K562 (cell line): Measurements from ENCODE around the gene SMAP2. TPM values are rescaled to one million over a fixed set of nuclear protein-coding genes. Genes with fewer than 3 reads are reported as not detected.

Experiments used
- ATAC-seq: fragments of 200-7000 bp; cut with Tn5 transposase; 3 replicates; pipeline ENCODE4 v1.9.1; 2020; ENCODE audit warnings: moderate library complexity
- BruUV-seq: library from RNA; stranded (reverse); fragments of 400-500 nt; replicated peaks from 2 replicates; lab custom pipeline; 2021; lab: Mats Ljungman, UMichigan
- CTCF ChIA-PET: fragments of 300-600 bp; formaldehyde crosslinking; extraction: SDS; loops from one replicate; lab custom pipeline; 2021; ENCODE audit warnings: low intra/inter-chr PET ratio; lab: Yijun Ruan, JAX
- POLR2A ChIA-PET: fragments of 300-600, 350-650 bp; sonication (Branson Sonifier 250); formaldehyde crosslinking; extraction: SDS; loops from one replicate; lab custom pipeline; 2021; ENCODE audit warnings: antibody characterized with exemption, inconsistent platforms; lab: Yijun Ruan, JAX
- DNase-seq, 4 experiments: peaks; one replicate each; pipeline versions ENCODE4 v3.0.0 to v3.0.0-alpha.2; 2011 to 2018; ENCODE audit warnings: low spot score in 3 of 4, mixed read lengths in 3 of 4; ENCODE audit errors: extremely low read depth in 1 of 4
- FAIRE-seq: peaks from 2 replicates; lab custom pipeline; 2011; peaks lifted over from hg19 to GRCh38; lab: Jason Lieb, UNC
- H2AFZ ChIP-seq: 2 replicates; pipeline ENCODE4 v1.6.0; 2011; ENCODE audit warnings: low read depth, low read length, control low read depth, inconsistent platforms
- H3K27ac ChIP-seq: fragments of 200-600 bp; 3 replicates; pipeline ENCODE4 v1.8.0; 2011; ENCODE audit warnings: low read depth, mild to moderate bottlenecking, control low read depth, inconsistent platforms, low read length, moderate library complexity, mixed read lengths; ENCODE audit errors: extremely low read depth
- H3K27me3 ChIP-seq, 2 experiments: fragments of 300-600 bp in 1 of 2; 2 replicates in 1 of 2; 3 replicates in 1 of 2; pipeline versions ENCODE4 v1.6.0 to v1.8.0; 2011; ENCODE audit warnings: inconsistent platforms in 2 of 2, low read length in 2 of 2, mild to moderate bottlenecking in 1 of 2, mixed read lengths in 1 of 2, moderate library complexity in 1 of 2; ENCODE audit not compliant: control insufficient read depth in 2 of 2, insufficient read depth in 2 of 2
- H3K36me3 ChIP-seq: fragments of 300-600 bp; 3 replicates; pipeline ENCODE4 v1.8.0; 2011; ENCODE audit warnings: mild to moderate bottlenecking, low read length, inconsistent platforms; ENCODE audit not compliant: control insufficient read depth, insufficient read depth
- H3K4me1 ChIP-seq, 2 experiments: fragments of 200-600 bp in 1 of 2; replicated peaks in 1 of 2; 2 replicates in 1 of 2; 3 replicates in 1 of 2; pipeline versions ENCODE4 v1.5.1 to v1.8.0; 2011; ENCODE audit warnings: inconsistent platforms in 2 of 2, low read length in 2 of 2, mild to moderate bottlenecking in 1 of 2, mixed read lengths in 1 of 2, moderate library complexity in 1 of 2; ENCODE audit not compliant: control insufficient read depth in 2 of 2, insufficient read depth in 2 of 2
- H3K4me2 ChIP-seq: 2 replicates; pipeline ENCODE4 v1.6.1; 2011; ENCODE audit warnings: low read length, control low read depth, inconsistent platforms, mixed read lengths; ENCODE audit not compliant: insufficient read depth
- H3K4me3 ChIP-seq: fragments of 200-600 bp; sonication (generic), shearing (Covaris generic); 2 replicates; pipeline ENCODE4 v1.5.1; 2016; ENCODE audit warnings: control low read depth, inconsistent platforms
- H3K79me2 ChIP-seq: fragments of 200-600 bp; 3 replicates; pipeline ENCODE4 v1.8.0; 2011; ENCODE audit warnings: low read length, inconsistent platforms; ENCODE audit not compliant: control insufficient read depth, insufficient read depth
- H3K9ac ChIP-seq, 2 experiments: 2 replicates each; pipeline versions ENCODE4 v1.6.0 to v1.6.1; 2011; ENCODE audit warnings: low read depth in 2 of 2, low read length in 2 of 2, control low read depth in 1 of 2, inconsistent platforms in 1 of 2, mild to moderate bottlenecking in 1 of 2, mixed read lengths in 1 of 2; ENCODE audit not compliant: insufficient read depth in 1 of 2
- H3K9me1 ChIP-seq: one replicate; pipeline ENCODE4 v1.6.0; 2011; ENCODE audit warnings: inconsistent platforms, mild to moderate bottlenecking, low read length, moderate library complexity; ENCODE audit not compliant: control insufficient read depth, insufficient read depth
- H3K9me3 ChIP-seq: replicated peaks from 2 replicates; pipeline ENCODE4 v1.5.1; 2011; ENCODE audit warnings: low read depth, low read length, inconsistent platforms; ENCODE audit not compliant: control insufficient read depth, insufficient read depth
- H4K20me1 ChIP-seq: replicated peaks from 2 replicates; pipeline ENCODE4 v1.6.1; 2011; ENCODE audit warnings: low read length, inconsistent platforms, mixed read lengths; ENCODE audit not compliant: control insufficient read depth, insufficient read depth
- CBX3 ChIP-seq, 2 experiments: IDR thresholded peaks; 1 replicate in 1 of 2; 2 replicates in 1 of 2; pipeline ENCODE4 v1.6.1; 2012; ENCODE audit warnings: inconsistent platforms in 2 of 2, low read length in 2 of 2, borderline replicate concordance in 1 of 2, control low read depth in 1 of 2
- CBX8 ChIP-seq: fragments of 200-600 bp; sonication (generic); IDR thresholded peaks from 2 replicates; pipeline ENCODE4 v1.6.1; 2012; ENCODE audit warnings: borderline replicate concordance, mixed run types, low read depth, mild to moderate bottlenecking, moderate library complexity, mixed read lengths, low read length, control low read depth, inconsistent platforms; ENCODE audit not compliant: poor library complexity, severe bottlenecking; ENCODE audit errors: extremely low read depth
- COPS2 ChIP-seq: fragments of 450-650 bp; conservative IDR thresholded peaks from 2 replicates; pipeline ENCODE4 v1.6.1; 2016; ENCODE audit warnings: mild to moderate bottlenecking, moderate library complexity
- CSDE1 ChIP-seq, 2 experiments: fragments of 450-650 bp; IDR thresholded peaks; 2 replicates each; pipeline ENCODE4 v1.6.1; 2016; ENCODE audit warnings: mild to moderate bottlenecking in 1 of 2
- ESRRB ChIP-seq: fragments of 250-450 bp; sonication (Bioruptor Pico); IDR thresholded peaks from 2 replicates; pipeline ENCODE4 v1.5.0; 2020; ENCODE audit warnings: mild to moderate bottlenecking, moderate library complexity, borderline replicate concordance
- EWSR1 ChIP-seq: fragments of 450-650 bp; IDR thresholded peaks from 2 replicates; pipeline ENCODE4 v1.6.1; 2018; ENCODE audit warnings: borderline replicate concordance, mild to moderate bottlenecking, low read depth, moderate library complexity; ENCODE audit not compliant: partially characterized antibody
- HCFC1 ChIP-seq: IDR thresholded peaks from 2 replicates; pipeline ENCODE4 v1.6.1; 2012; ENCODE audit warnings: low read depth, low read length, improper control_type of control experiment
- HDGF ChIP-seq: fragments of 450-650 bp; IDR thresholded peaks from 2 replicates; pipeline ENCODE4 v1.6.1; 2016
- HMG20B ChIP-seq: fragments of 250-450 bp; sonication (Bioruptor Pico); IDR thresholded peaks from 2 replicates; pipeline ENCODE4 v1.5.0; 2021; ENCODE audit warnings: mild to moderate bottlenecking
- MXI1 ChIP-seq: IDR thresholded peaks from 2 replicates; pipeline ENCODE4 v1.6.1; 2011; ENCODE audit warnings: low read depth, mild to moderate bottlenecking, improper control_type of control experiment, low read length
- POU5F1 ChIP-seq: fragments of 150-350 bp; IDR thresholded peaks from 2 replicates; pipeline ENCODE4 v1.6.1; 2014; ENCODE audit warnings: borderline replicate concordance, low read length, low read depth, mild to moderate bottlenecking; ENCODE audit not compliant: partially characterized antibody
- PPARD ChIP-seq: fragments of 250-450 bp; sonication (Bioruptor Pico); IDR thresholded peaks from 2 replicates; pipeline ENCODE4 v1.8.0; 2022; ENCODE audit warnings: inconsistent platforms, mild to moderate bottlenecking, moderate library complexity
- SMAD2 ChIP-seq: fragments of 150-350 bp; IDR thresholded peaks from 2 replicates; pipeline ENCODE4 v1.6.1; 2014; ENCODE audit warnings: low read depth, mild to moderate bottlenecking, low read length
- TBP ChIP-seq: optimal IDR thresholded peaks from 2 replicates; pipeline ENCODE3; 2011; ENCODE audit warnings: low read depth, low read length, improper control_type of control experiment
- WGBS: fragments of 100-300 bp; shearing (Covaris generic); methylation state at CpG from one replicate; pipeline ENCODE4 v1.1.6; 2016; ENCODE audit warnings: low coverage, mixed read lengths; ENCODE audit not compliant: insufficient coverage; ENCODE audit errors: missing lambda C conversion rate; 5-methylcytosine and 5-hydroxymethylcytosine counted together
- in situ Hi-C: fragments of 300-500 bp; cut with MboI; formaldehyde crosslinking; loops from 4 replicates; pipeline ENCODE4 v1.15.0; 2018; ENCODE audit warnings: inconsistent platforms, mixed read lengths
- intact Hi-C: fragments of 100-400 bp; cut with micrococcal nuclease; formaldehyde crosslinking; loops from 2 replicates; pipeline ENCODE4 v1.14.2; 2022
- polyA plus RNA-seq, 8 experiments: library from polyadenylated mRNA; depleted of rRNA in 4 of 8; stranded (reverse) in 5 of 8; unstranded in 3 of 8; fragments of >200 nt; fragmentation: Nextera tagmentation in 2 of 8; fragmentation: Illumina TruSeq in 1 of 8; extraction: Ambion mirVana in 2 of 8; extraction: Trizol in 1 of 8; gene quantifications; 2 replicates each; pipeline versions ENCODE4 v1.2.1 to v1.2.3, GENCODE V29; 2011 to 2014; ENCODE audit warnings: inconsistent platforms in 1 of 8, missing spikeins in 1 of 8
- total RNA-seq, 7 experiments: library from RNA; depleted of rRNA in 6 of 7; stranded (reverse); fragments of >200 nt in 6 of 7; fragmentation: Illumina TruSeq in 2 of 7; extraction: Trizol in 2 of 7; gene quantifications; 2 replicates each; pipeline versions ENCODE4 v1.2.1 to v1.2.3, GENCODE V29; 2011 to 2021; ENCODE audit warnings: low replicate concordance in 1 of 7
- TF ChIP-seq, protein P1 (sequence below), 3 experiments: IDR thresholded peaks in 2 of 3; conservative IDR thresholded peaks in 1 of 3; 2 replicates each; pipeline ENCODE4 v1.5.1; 2011 to 2012; ENCODE audit warnings: low read length in 3 of 3, mild to moderate bottlenecking in 3 of 3, control low read depth in 2 of 3, improper control_type of control experiment in 1 of 3, inconsistent platforms in 1 of 3, low read depth in 1 of 3, mixed read lengths in 1 of 3, moderate library complexity in 1 of 3; ENCODE audit not compliant: insufficient read depth in 2 of 3
- TF ChIP-seq, protein P2 (sequence below): sonication (generic); formaldehyde crosslinking; IDR thresholded peaks from 2 replicates; pipeline ENCODE4 v1.8.0; 2022; ENCODE audit warnings: mild to moderate bottlenecking, missing genetic modification reagents
- TF ChIP-seq, protein P3 (sequence below): fragments of 250-450 bp; sonication (Bioruptor Pico); IDR thresholded peaks from 2 replicates; pipeline ENCODE4 v1.5.1; 2021; ENCODE audit warnings: mild to moderate bottlenecking

The SMAP2 gene
- total and polyA plus RNA-seq, 9 of the 15 experiments (the other 6 are each of a cell fraction or from before 2014, with no cell fraction given), result 38.7 to 212 (median 94.1) TPM

DNA sequence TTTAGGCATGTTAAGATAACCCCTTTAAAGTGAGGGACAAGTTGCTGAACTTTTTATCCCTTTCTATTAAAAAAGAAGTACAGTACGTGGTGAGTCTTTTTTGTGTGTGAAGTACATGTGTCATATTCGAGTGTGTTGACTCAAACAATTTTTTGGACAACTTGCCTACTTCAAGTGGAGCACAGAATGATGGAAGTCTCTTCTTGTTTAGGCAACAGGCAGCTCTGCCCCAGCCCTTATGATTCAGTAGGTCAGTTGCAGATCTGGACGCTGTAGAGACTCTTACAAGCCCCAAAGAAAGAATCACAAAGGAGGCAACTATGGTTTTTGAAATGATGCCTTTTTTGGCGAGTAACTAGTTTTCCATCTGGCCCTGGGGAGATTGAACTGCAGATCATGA is 62.3 kb downstream of the SMAP2 start:
- Histone ChIP-seq H3K27me3 (no peaks in the 10 kb centered on the region), H3K4me3 (no peak overlapping the region), H3K27ac (no peak overlapping the region), H3K4me2 (no peak overlapping the region), H3K9me3 (no peaks in the 10 kb centered on the region), H3K9me1 (no peaks in the 10 kb centered on the region), H4K20me1 (no peaks in the 10 kb centered on the region), H3K36me3 (no peaks in the 10 kb centered on the region), H2AFZ (no peak overlapping the region), H3K9ac (no peak overlapping the region), H3K4me1 (no peaks in the 10 kb centered on the region; a peak in 1 of 5 replicates), H3K79me2 (no peaks in the 10 kb centered on the region)
- in situ Hi-C loops (no loop called here), intact Hi-C loops (no loop called here)
- CTCF ChIA-PET, result no interaction called here
- POLR2A ChIA-PET, result interaction anchor here (1.0 kb wide), 1 partner anchor 95 kb away, joined by 3 read pairs; the partner anchor contains the start of gene ZNF684
- 63% methylated on average over 4 of the region's 4 CpGs for WGBS
- no peak for FAIRE-seq
- TF ChIP-seq, protein P1, sequence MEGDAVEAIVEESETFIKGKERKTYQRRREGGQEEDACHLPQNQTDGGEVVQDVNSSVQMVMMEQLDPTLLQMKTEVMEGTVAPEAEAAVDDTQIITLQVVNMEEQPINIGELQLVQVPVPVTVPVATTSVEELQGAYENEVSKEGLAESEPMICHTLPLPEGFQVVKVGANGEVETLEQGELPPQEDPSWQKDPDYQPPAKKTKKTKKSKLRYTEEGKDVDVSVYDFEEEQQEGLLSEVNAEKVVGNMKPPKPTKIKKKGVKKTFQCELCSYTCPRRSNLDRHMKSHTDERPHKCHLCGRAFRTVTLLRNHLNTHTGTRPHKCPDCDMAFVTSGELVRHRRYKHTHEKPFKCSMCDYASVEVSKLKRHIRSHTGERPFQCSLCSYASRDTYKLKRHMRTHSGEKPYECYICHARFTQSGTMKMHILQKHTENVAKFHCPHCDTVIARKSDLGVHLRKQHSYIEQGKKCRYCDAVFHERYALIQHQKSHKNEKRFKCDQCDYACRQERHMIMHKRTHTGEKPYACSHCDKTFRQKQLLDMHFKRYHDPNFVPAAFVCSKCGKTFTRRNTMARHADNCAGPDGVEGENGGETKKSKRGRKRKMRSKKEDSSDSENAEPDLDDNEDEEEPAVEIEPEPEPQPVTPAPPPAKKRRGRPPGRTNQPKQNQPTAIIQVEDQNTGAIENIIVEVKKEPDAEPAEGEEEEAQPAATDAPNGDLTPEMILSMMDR (IDR thresholded peaks at IDR 0.05 in 2 of 3, conservative IDR thresholded peaks at IDR 0.05 in 1 of 3; ENCODE audit: insufficient read depth in 2 of 3, low read depth in 1 of 3, low read length in 3 of 3), result no peak
- TF ChIP-seq TBP (no peak), CBX8 (no peak), EWSR1 (no peak), CSDE1 (IDR thresholded peaks at IDR 0.05) (no peak), POU5F1 (no peak), COPS2 (no peak), HDGF (no peak), PPARD (no peak), CBX3 (IDR thresholded peaks at IDR 0.05; ENCODE audit: borderline replicate concordance in 1 of 2, low read length in 2 of 2) (no peak), ESRRB (CRISPR knock-in tag) (no peak), MXI1 (no peak), HMG20B (no peak), SMAD2 (no peak), HCFC1 (no peak)
- TF ChIP-seq, protein P2, sequence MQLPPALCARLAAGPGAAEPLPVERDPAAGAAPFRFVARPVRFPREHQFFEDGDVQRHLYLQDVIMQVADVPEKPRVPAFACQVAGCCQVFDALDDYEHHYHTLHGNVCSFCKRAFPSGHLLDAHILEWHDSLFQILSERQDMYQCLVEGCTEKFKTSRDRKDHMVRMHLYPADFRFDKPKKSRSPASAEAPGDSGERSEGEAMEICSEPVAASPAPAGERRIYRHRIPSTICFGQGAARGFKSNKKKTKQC (CRISPR knock-in tag), result no peak
- TF ChIP-seq, protein P3, sequence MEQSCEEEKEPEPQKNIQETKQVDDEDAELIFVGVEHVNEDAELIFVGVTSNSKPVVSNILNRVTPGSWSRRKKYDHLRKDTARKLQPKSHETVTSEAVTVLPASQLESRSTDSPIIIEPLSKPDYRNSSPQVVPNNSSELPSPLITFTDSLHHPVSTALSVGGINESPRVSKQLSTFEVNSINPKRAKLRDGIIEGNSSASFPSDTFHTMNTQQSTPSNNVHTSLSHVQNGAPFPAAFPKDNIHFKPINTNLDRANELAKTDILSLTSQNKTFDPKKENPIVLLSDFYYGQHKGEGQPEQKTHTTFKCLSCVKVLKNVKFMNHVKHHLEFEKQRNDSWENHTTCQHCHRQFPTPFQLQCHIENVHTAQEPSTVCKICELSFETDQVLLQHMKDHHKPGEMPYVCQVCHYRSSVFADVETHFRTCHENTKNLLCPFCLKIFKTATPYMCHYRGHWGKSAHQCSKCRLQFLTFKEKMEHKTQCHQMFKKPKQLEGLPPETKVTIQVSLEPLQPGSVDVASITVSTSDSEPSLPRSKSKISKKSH (CRISPR knock-in tag), result no peak
- ATAC-seq, result no peak
- DNase-seq, result no peak
- BruUV-seq, result no TSS peak
